Activated CD4-positive, alpha-beta memory T cell treated with anti-CD3 and anti-CD28 coated beads for 36 hours (primary cell): ENCODE measurements around the gene AMACR. TPM values are rescaled to one million over a fixed set of nuclear protein-coding genes. Genes with fewer than 3 reads are reported as not detected.

Experiments used
- total RNA-seq, 2 experiments: library from RNA; stranded (reverse); gene quantifications; one replicate each; pipeline ENCODE4 v1.2.3, GENCODE V29; 2021

The AMACR gene
- total RNA-seq, 2 experiments from 2014 or later: 11.5 TPM

Other genes with a start within 250 kb of the AMACR start
- not detected for gene ADAMTS12, start 116.1 kb downstream of the AMACR start, total RNA-seq
- not detected for gene RXFP3, start 71.7 kb downstream of the AMACR start, total RNA-seq
- gene SLC45A2, start 23.4 kb downstream of the AMACR start, total RNA-seq: not detected
- 1 to 10 TPM; 2.5 to 2.6 TPM for gene C1QTNF3, start 35.2 kb upstream of the AMACR start, total RNA-seq